KMS-11 (cell line): ENCODE data around the gene MEP1A.
A peak's percentile ranks its signal among the peaks of the same experiment; 100 is the strongest.

ENCODE experiments used
- H2AFZ ChIP-seq: fragments of 200-600 bp; sonication (generic); 2 replicates; pipeline ENCODE4 v1.6.1; 2016; ENCODE audit warnings: antibody characterized with exemption, mixed run types, low read depth
- H3K27ac ChIP-seq: fragments of 200-600 bp; sonication (generic); 2 replicates; pipeline ENCODE4 v1.6.1; 2016; ENCODE audit warnings: mild to moderate bottlenecking, mixed run types
- H3K27me3 ChIP-seq: fragments of 200-600 bp; sonication (generic); 2 replicates; pipeline ENCODE4 v1.6.1; 2017; ENCODE audit warnings: mild to moderate bottlenecking, low read depth, mixed run types, moderate library complexity; ENCODE audit not compliant: insufficient read depth
- H3K36me3 ChIP-seq: fragments of 200-600 bp; sonication (generic); 2 replicates; pipeline ENCODE4 v1.6.1; 2017; ENCODE audit warnings: mild to moderate bottlenecking, mixed run types; ENCODE audit not compliant: insufficient read depth
- H3K4me1 ChIP-seq: fragments of 200-600 bp; sonication (generic); 2 replicates; pipeline ENCODE4 v1.6.1; 2016; ENCODE audit warnings: mild to moderate bottlenecking, low read depth, mixed run types; ENCODE audit not compliant: poor library complexity, severe bottlenecking
- H3K4me2 ChIP-seq: fragments of 200-600 bp; sonication (generic); 2 replicates; pipeline ENCODE4 v1.7.0; 2016; ENCODE audit warnings: mild to moderate bottlenecking, mixed run types
- H3K4me3 ChIP-seq: fragments of 200-600 bp; sonication (generic); IDR thresholded peaks from 2 replicates; pipeline ENCODE4 v1.6.1; 2017; ENCODE audit warnings: low read depth, low read length, mixed read lengths; ENCODE audit not compliant: insufficient read depth
- H3K79me2 ChIP-seq: fragments of 200-600 bp; sonication (generic); 2 replicates; pipeline ENCODE4 v1.6.1; 2016; ENCODE audit warnings: low read depth, mixed run types; ENCODE audit not compliant: insufficient read depth
- H3K9ac ChIP-seq: fragments of 200-600 bp; sonication (generic); 2 replicates; pipeline ENCODE4 v1.6.1; 2016; ENCODE audit warnings: mild to moderate bottlenecking, mixed run types
- H4K20me1 ChIP-seq: fragments of 200-600 bp; sonication (generic); 2 replicates; pipeline ENCODE4 v1.6.1; 2016; ENCODE audit warnings: mild to moderate bottlenecking, mixed run types; ENCODE audit not compliant: insufficient read depth
- TF ChIP-seq, protein P1 (sequence below): fragments of 200-600 bp; sonication (generic); conservative IDR thresholded peaks from 2 replicates; pipeline ENCODE4 v1.6.1; 2017; ENCODE audit warnings: low read depth, mild to moderate bottlenecking, antibody characterized with exemption, low read length, moderate library complexity, mixed read lengths

MEP1A gene

GRCh38 chr6:46781478-46782378, 11.5 kb upstream of the MEP1A start:
- no peaks in the 10 kb centered on the region; the same call in 1 of the 2 replicates for H3K36me3 ChIP-seq
- no peaks in the 10 kb centered on the region for H3K27me3 ChIP-seq
- H3K9ac ChIP-seq = no peak overlapping the region
- H3K4me2 ChIP-seq = no peak overlapping the region
- no peak overlapping the region for H3K27ac ChIP-seq
- H3K4me1 ChIP-seq = no peaks in the 10 kb centered on the region
- H3K4me3 ChIP-seq = no peak overlapping the region
- H3K79me2 ChIP-seq = no peaks in the 10 kb centered on the region
- no peaks in the 10 kb centered on the region for H4K20me1 ChIP-seq
- TF ChIP-seq, protein P1, sequence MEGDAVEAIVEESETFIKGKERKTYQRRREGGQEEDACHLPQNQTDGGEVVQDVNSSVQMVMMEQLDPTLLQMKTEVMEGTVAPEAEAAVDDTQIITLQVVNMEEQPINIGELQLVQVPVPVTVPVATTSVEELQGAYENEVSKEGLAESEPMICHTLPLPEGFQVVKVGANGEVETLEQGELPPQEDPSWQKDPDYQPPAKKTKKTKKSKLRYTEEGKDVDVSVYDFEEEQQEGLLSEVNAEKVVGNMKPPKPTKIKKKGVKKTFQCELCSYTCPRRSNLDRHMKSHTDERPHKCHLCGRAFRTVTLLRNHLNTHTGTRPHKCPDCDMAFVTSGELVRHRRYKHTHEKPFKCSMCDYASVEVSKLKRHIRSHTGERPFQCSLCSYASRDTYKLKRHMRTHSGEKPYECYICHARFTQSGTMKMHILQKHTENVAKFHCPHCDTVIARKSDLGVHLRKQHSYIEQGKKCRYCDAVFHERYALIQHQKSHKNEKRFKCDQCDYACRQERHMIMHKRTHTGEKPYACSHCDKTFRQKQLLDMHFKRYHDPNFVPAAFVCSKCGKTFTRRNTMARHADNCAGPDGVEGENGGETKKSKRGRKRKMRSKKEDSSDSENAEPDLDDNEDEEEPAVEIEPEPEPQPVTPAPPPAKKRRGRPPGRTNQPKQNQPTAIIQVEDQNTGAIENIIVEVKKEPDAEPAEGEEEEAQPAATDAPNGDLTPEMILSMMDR = peak; percentile 83
- no peak overlapping the region for H2AFZ ChIP-seq

DNA sequence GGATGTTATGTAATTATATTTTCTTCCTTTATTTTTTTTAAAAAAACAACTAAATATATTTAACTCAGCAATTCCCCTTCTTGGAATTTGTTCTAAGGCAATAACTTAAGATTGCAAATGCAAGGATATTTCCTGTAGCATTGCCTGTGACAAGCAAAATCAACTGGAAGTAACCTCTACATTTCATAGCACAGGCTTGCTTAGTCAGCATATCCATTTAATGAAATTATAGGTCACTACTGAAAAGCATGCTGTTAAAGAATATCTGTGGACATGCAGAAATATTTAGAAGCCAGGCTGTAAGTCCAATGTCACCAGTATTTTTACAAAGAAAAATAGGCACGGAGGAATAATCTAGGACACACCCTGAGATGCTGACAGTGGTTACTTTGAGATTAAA, 8.7 kb upstream of the MEP1A start:
- no peak overlapping the region for H3K4me3 ChIP-seq
- H3K4me2 ChIP-seq = no peak overlapping the region
- H3K9ac ChIP-seq = no peak overlapping the region
- no peak overlapping the region for H3K27ac ChIP-seq
- no peaks in the 10 kb centered on the region for H3K4me1 ChIP-seq
- H4K20me1 ChIP-seq = no peaks in the 10 kb centered on the region
- TF ChIP-seq, protein P1 = no peak
- no peak overlapping the region for H2AFZ ChIP-seq
- no peaks in the 10 kb centered on the region for H3K27me3 ChIP-seq
- no peaks in the 10 kb centered on the region for H3K79me2 ChIP-seq
- H3K36me3 ChIP-seq = no peaks in the 10 kb centered on the region; the same call in 1 of the 2 replicates

- no peaks in the 10 kb centered on the region; the same call in 1 of the 2 replicates for H3K36me3 ChIP-seq
- no peaks in the 10 kb centered on the region for H3K4me1 ChIP-seq
- no peaks in the 10 kb centered on the region for H4K20me1 ChIP-seq
- TF ChIP-seq, protein P1 = no peak
- H3K27me3 ChIP-seq = no peaks in the 10 kb centered on the region
- no peak overlapping the region for H3K4me2 ChIP-seq
- no peak overlapping the region for H2AFZ ChIP-seq
- H3K79me2 ChIP-seq = no peaks in the 10 kb centered on the region
- H3K27ac ChIP-seq = no peak overlapping the region
- H3K4me3 ChIP-seq = no peak overlapping the region
- H3K9ac ChIP-seq = no peak overlapping the region
Observed at GRCh38 chr6:46787871-46788540, 5.2 kb upstream of the MEP1A start.

DNA sequence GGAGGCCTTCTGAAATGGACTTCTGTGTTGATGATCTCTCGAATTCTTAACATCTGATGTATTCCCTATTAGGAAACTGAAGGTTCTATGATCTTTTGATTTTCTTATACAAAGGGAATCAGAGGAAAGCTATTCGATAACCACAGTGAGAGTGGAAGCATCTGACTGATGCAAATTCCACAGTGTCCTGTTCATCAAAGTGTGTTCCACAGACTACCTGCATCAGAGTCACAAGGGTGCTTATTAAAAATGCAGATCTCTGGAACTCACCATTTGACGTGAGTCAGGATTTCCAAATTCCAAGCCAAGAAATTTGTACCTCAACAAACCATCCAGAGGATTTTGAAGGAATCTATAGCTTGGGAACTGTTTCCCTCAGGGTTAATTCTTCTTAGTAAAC, 4.4 kb upstream of the MEP1A start:
- no peak overlapping the region for H3K27ac ChIP-seq
- H3K4me1 ChIP-seq = no peaks in the 10 kb centered on the region
- no peak overlapping the region for H3K4me2 ChIP-seq
- no peaks in the 10 kb centered on the region; the same call in 1 of the 2 replicates for H3K36me3 ChIP-seq
- H4K20me1 ChIP-seq = no peaks in the 10 kb centered on the region
- no peaks in the 10 kb centered on the region for H3K79me2 ChIP-seq
- TF ChIP-seq, protein P1 = no peak
- H3K27me3 ChIP-seq = no peaks in the 10 kb centered on the region
- no peak overlapping the region for H3K9ac ChIP-seq
- no peak overlapping the region for H2AFZ ChIP-seq
- H3K4me3 ChIP-seq = no peak overlapping the region
